ENCODE data around the gene CDH4.
"Not testable (repeated sequence)": the region's sequence is repeated elsewhere in the genome, so short reads cannot be mapped to it uniquely, and the experiment has no call there.

CDH4 gene

DNA sequence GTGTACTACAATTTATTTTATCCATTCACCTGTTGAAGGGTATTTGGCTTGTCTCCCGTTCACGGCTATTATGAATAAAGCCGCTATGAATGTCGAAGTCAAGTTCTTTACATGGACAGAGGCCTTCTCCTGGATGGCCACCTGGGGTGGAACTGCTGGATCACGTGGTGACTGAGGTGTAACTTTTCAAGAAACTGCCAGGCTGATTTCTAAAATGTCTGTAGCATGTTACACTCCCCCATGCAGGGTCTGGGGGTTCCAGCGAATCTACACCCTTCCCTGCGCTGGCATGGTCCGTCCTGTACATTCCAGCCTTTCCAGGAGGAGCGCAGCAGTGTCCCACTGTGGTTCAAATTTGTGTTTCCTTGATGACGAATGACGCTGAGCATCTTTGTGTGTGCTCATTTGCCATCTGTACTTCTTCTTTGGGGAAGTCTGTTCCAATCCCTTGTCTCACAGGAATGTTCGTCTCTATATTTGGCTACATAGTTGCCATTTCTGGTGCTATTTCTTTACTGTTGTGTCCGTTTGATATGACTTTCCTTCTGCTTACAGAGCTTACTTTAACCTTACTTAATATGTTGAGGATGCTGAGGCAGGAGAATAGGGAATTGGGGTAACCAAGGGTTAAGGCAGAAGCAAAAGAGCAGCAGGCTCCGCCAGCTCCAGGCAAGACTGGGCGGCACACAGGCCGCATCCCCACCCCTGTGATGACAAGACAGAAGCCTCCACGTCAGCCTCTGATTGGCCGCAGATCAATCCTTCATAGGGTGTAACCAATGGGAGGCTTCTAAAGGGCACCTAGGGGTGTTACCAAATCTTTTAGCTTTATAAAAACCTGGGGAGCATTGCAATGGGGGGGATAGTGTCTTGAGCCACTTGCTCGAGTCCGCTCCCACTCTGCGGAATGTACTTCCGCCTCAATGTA, 707.0 kb downstream of the CDH4 start:
- FAIRE-seq: no peak

DNA sequence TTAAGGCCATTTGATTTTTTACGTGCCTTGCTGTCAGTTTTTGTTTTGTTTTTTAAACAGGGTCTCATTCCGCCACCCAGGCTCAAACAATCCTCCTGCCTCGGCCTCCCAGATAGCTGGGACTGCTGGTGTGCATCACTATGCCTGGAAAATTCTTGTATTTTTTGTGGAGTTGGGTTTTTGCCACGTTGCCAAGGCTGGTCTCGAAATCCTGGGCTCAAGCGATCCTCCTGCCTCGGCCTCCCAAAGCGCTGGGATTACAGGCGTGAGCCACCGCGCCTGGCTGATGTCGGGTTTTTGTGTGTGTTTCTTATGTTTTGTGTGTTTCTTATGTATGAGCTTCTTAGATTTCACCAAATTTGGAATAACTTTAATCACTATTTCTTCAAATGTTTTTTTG, 708.8 kb downstream of the CDH4 start:
- FAIRE-seq: no peak

DNA sequence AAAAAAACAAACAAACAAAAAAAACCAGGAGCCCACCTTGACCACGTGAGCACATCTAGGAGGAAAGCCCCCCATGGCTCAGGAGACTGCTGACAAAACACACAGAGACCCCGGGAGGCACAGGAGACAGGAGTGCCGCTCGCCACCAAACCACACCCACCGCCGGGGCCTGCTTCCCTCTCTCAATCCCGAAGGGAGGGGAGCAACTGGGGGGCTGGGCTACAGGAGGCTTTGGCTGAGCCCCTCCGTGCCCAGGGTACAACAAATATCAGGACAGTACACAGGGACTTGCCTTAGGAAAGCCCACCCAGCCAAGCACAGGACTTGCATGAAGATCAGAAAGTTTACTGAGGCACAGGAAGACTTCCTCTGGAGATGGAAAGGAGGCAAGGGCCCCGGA, 711.1 kb downstream of the CDH4 start:
- FAIRE-seq: no peak

DNA sequence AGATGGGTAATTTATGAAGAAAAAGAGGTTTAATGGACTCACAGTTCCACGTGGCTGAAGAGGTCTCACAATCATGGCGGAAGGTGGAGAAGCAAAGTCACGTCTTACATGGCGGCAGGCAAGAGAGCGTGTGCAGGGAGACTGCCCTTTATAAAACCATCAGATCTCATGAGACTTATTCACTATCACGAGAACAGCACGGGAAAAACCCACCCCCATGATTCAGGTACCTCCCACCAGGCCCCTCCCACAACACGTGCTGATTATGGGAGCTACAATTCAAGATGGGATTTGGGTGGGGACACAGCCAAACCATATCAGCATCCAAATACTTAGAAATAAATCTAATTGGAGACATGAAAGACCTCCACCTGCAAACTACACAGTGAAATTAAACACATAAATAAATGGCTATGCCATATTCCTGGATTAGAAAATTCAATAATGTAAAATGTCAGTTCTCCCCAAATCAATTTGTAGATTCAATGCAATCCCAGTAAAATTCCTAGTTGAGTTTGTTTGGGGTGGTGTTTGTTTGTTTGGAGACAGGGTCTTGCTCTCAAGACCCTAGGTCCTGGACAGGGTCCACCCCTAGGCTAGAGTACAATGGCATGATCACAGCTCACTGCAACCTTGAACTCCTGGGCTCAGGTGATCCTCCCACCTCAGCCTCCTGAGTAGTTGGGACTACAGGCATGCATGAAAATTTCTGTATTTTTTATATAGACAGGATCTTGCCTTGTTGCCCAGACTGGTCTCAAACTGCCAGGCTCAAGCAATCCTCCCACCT, 712.0 kb downstream of the CDH4 start:
- no peak for FAIRE-seq

DNA sequence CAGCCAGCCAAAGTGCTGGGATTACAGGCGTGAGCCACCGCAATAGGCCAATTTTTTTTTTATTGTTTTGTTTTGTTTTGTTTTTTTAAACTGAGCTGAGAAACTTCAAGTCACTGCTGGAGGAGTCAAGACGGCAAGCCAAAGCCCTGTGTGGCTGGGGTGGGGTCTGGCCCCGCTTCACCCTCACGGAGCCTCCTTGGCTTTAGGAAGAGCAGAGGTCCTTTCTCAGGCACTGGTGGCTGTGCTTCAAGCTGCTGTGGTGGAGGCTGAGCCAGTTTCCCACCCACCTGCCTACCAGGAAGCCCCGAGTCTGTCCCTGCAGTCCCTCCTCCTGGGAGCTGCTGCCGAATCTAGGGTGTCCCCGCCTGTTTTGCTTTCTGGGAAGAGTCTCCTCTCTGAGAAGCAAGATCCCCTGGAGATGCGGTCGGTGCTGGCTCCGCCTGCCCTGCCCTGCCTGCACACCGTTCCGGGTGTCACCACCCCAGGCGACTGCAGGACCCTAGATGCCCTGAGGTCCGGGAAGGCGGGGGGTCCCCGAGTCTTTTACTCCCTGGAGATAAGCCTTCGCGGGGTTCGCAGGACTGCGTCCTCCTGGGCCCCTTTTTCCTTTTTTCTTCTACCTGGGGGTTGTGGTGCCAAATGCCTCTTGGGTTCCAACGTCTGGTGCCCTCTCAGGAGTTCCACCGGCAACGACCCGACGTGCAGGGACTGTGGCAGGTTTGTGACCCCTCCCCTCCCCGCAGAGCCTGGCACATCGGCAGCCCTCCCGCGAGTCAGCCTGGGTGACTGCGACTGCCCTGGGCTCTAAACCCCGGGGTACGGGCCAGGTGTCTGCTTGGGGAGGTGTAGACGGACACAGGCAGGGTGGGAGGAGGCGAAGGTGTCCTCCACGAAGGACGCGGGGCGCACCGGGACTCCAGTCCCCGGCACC, 712.9 kb downstream of the CDH4 start:
- FAIRE-seq: no peak

- FAIRE-seq: no peak
Measured at GRCh38 chr20:61965606-61966491, 713.8 kb downstream of the CDH4 start.

DNA sequence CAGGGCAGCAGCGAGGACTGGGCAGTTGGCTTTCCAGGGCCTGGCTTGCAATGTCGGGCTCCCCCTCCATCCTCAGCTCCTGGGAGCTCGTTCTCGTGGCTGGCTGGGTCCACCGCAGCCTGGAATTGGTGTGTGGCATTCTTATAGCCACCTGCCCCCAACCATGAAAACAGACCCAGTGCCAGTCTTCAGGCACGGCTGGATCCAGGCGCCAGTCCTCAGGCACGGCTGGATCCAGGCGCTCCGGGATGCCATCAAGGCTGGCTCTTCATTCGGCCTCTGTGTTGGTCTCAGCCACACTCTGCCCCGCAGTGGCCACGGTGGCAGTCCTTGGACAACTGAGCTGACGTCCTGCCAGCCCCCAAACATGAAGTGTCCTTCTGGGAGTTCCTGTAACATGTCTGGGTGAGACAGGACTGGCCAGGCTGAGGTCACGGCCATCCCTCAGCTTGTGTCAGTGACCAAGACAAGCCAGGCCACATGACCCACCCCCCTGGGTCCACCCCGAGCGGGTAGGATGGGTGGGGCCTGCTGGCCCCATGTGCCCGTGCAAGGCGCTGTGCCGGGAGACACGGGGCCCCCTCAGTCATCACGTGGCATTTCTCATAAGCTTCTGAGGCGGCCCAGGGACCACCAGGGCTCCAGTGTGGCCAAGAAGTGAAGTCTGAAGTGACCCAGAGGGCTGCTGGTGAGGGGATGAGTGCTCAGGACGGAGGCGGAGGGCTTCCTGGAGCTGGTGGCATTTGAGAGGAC, 714.6 kb downstream of the CDH4 start:
- FAIRE-seq: no peak

DNA sequence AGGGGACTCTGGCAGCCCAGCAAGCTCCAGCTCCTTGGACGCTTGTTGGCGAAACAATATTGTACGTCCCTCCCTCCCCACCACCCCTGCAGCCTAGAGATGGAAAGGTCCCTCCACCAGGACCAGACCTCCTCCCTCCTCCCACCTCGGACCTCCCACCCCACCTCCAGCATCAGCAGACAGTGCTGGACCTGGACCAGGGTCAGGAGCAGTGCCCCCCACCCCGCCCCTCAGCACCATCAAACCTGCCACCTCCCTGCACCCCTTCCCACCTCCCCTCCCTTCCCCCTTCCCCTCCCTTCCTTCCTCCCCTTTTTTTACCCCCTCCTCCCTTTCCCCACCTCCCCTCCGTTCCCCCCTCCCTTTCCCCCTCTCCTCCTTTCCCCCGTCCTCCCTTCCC, 715.2 kb downstream of the CDH4 start:
- FAIRE-seq: no peak

- no peak for FAIRE-seq
Measured at GRCh38 chr20:61968036-61968810, 716.2 kb downstream of the CDH4 start.

DNA sequence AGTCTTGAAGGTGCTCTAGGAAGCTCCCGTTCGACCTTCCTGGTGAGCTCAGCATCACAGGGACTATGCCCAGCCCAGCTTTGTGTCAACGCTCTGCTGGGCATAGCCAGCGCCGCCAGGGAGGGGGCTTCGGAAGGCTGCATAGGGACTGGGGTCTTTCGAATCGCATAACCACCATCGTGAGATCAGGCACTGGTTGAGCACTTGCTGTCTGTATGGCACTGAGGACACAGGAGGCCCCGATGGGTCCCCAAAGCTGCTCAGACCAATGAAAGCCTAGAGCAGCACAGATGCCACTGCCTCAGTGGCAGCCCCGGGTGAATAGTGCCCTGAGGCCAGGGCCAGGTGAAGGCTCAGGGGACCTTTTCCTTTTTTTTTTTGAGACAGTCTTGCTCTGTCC, 716.9 kb downstream of the CDH4 start:
- FAIRE-seq: no peak

DNA sequence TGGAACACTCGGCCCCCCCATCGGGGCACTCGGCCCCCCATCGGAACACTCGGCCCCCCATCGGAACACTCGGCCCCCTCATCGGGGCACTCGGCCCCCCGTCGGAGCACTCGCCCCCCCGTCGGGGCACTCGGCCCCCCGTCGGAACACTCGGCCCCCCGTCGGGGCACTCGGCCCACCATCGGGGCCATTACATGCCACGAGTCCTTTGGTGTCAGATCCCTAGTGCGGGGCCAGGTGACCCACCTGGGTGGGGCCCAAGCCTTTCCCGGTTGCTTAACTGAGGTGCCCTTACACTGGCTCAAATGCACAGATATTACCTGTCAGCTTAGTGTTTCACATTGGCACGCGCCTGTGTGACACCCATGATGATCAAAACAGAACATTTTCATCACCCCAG, 717.7 kb downstream of the CDH4 start:
- no peak for FAIRE-seq

DNA sequence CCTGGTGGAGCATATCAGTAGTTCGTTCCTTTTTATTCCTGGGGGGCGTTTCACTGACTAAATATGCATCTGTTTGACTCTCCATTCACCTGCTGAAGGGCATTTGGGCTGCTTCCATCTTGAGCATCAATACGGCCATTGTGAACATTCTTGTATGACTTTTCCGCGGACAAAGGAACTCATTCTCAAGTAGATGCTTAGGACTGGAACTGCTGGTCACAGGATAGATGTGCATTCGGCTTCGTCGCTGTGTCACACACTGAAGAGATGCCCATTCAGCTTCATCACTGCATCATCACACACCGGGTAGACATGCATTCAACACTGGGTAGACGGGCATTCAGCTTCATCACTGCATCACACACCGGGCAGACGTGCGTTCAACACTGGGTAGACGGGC, 718.3 kb downstream of the CDH4 start:
- no peak for FAIRE-seq

DNA sequence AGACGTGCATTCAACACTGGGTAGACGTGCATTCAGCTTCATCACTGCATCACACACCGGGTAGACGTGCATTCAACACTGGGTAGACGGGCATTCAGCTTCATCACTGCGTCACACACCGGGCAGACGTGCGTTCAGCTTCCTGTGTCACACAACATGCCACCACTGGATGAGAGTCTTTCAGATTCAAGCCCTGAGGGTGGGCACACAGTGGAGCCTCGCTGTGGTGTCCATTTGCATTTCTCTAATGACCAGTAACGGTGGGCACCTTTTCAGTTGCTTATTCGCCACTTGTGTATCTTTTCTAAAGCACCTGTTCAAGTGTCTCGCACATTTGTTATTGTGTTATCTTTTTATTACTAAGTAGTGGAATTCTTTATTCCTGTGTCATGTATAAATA, 719.5 kb downstream of the CDH4 start:
- FAIRE-seq: not testable (repeated sequence)

GRCh38 chr20:61972636-61973508, 720.8 kb downstream of the CDH4 start:
- no peak for FAIRE-seq

- FAIRE-seq: no peak
Measured at GRCh38 chr20:61973515-61974356, 721.7 kb downstream of the CDH4 start.

GRCh38 chr20:61974357-61974665, 722.2 kb downstream of the CDH4 start:
- no peak for FAIRE-seq

- FAIRE-seq: no peak
Measured at GRCh38 chr20:61975407-61976129, 723.5 kb downstream of the CDH4 start.

DNA sequence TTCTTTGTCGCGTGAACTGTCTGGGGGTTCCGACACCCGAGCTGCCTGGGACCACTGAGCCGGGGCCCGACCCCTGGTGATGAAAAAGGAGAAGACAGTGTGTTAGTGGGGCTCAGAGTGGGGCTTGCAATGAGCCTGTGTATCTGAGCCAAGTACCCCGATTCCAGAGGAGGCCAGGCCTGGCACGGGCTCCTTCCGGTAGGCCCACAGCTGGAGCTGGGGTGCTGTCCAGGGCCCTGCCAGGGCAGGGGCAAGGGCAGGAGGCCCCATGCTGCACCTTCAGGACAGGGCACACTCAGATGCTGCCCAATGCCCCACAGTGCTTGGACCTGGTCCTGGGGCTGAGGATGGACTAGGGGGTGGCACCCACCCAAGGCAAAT, 724.2 kb downstream of the CDH4 start:
- FAIRE-seq: no peak
